ENCODE measurements around the gene CAMK4.

CAMK4 gene

DNA sequence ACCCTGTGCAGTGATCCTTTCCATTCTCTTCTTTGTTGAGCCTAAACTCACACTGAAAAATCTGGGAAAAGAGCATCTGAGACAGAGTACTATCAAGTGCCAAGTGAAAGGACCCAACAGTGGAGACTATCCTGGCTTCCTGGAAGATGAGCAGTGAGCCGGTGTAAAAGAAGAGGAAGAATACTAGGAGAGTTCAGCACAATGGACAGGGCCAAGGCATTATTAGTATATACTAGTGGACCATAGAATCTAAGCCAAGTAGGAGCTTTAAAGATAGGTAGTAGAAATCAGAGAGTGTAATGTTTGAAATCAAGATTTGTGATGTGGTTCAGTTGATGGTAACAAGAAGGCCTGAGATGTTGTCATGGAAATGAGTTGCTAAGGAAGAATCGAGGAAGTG lies 140.8 kb downstream of the CAMK4 start (continued):
- TF ChIP-seq, protein P1, sequence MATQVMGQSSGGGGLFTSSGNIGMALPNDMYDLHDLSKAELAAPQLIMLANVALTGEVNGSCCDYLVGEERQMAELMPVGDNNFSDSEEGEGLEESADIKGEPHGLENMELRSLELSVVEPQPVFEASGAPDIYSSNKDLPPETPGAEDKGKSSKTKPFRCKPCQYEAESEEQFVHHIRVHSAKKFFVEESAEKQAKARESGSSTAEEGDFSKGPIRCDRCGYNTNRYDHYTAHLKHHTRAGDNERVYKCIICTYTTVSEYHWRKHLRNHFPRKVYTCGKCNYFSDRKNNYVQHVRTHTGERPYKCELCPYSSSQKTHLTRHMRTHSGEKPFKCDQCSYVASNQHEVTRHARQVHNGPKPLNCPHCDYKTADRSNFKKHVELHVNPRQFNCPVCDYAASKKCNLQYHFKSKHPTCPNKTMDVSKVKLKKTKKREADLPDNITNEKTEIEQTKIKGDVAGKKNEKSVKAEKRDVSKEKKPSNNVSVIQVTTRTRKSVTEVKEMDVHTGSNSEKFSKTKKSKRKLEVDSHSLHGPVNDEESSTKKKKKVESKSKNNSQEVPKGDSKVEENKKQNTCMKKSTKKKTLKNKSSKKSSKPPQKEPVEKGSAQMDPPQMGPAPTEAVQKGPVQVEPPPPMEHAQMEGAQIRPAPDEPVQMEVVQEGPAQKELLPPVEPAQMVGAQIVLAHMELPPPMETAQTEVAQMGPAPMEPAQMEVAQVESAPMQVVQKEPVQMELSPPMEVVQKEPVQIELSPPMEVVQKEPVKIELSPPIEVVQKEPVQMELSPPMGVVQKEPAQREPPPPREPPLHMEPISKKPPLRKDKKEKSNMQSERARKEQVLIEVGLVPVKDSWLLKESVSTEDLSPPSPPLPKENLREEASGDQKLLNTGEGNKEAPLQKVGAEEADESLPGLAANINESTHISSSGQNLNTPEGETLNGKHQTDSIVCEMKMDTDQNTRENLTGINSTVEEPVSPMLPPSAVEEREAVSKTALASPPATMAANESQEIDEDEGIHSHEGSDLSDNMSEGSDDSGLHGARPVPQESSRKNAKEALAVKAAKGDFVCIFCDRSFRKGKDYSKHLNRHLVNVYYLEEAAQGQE (tag by site-specific recombination; IDR thresholded peaks at IDR 0.05) = peak; percentile 96

DNA sequence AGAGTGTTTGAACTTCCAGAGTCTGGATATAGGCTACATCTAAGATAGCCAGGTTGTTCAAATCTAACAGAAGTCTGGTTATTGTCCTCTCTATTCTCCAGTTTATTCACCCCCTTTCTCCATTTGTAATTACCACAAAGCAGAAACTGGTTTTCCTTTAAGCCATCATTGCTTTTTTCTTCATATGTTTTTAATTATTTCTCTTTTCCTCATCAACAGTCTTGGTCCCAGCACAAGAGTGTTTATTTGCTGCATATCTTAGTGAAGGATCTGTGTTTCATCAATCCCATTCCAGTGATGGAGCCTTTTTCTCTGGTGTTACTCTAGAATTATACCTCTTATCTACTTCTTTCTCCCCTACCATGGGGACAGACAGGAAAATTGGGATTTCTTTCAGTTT lies 142.2 kb downstream of the CAMK4 start:
- no peak for TF ChIP-seq ZNF311 (tag by site-specific recombination; IDR thresholded peaks at IDR 0.05; ENCODE audit: borderline replicate concordance)
- TF ChIP-seq ZFP37 (tag by site-specific recombination; IDR thresholded peaks at IDR 0.05) = no peak
- Histone ChIP-seq H3K9me3 (ENCODE audit: control insufficient read depth, insufficient read depth, low read depth, low read length) (no peaks in the 10 kb centered on the region), H3K27ac (ENCODE audit: extremely low read depth, low read depth, low read length) (no peak overlapping the region), H3K4me1 (ENCODE audit: control insufficient read depth, insufficient read depth, low read length) (no peaks in the 10 kb centered on the region), H3K36me3 (ENCODE audit: control insufficient read depth in 2 of 2, insufficient read depth in 1 of 2, low read length in 2 of 2) (no peaks in the 10 kb centered on the region), H3K4me3 (ENCODE audit: low read depth, low read length) (no peak overlapping the region)
- CTCF ChIA-PET = no interaction called here
- POLR2A ChIA-PET = no interaction called here

DNA sequence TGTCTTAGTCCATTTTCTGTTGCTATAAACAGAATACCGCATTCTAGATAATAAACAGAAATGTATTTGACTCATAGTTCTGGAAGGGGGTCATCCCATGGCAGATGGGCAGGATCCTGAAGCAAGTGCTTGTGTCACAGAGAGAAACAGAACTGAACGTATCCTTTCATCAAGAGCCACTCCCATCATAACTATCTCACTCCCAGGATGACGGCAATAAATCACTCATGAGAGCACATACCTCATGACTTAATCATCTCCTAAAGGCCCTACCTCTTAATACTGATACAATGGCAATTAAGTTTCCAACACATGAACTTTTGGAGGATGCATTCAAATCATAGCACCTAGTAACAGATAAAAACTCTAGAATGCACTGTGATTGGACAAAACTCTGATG lies 142.9 kb downstream of the CAMK4 start:
- no peaks in the 10 kb centered on the region for H3K36me3 ChIP-seq (ENCODE audit: control insufficient read depth in 2 of 2, insufficient read depth in 1 of 2, low read length in 2 of 2)
- POLR2A ChIA-PET = no interaction called here
- CTCF ChIA-PET = interaction anchor here (0.5 kb wide), 1 partner anchor 285 kb away, joined by 4 read pairs; no protein-coding TSS in a partner anchor
- no peaks in the 10 kb centered on the region for H3K4me1 ChIP-seq (ENCODE audit: control insufficient read depth, insufficient read depth, low read length)
- H3K27ac ChIP-seq (ENCODE audit: extremely low read depth, low read depth, low read length) = no peak overlapping the region
- no peaks in the 10 kb centered on the region for H3K9me3 ChIP-seq (ENCODE audit: control insufficient read depth, insufficient read depth, low read depth, low read length)
- TF ChIP-seq SP7 (tag by site-specific recombination; IDR thresholded peaks at IDR 0.05) (peak; percentile 56), ZNF792 (tag by site-specific recombination; IDR thresholded peaks at IDR 0.05) (no peak), MEIS1 (CRISPR knock-in tag; IDR thresholded peaks at IDR 0.05; ENCODE audit: borderline replicate concordance) (peak; percentile 89)
- H3K4me3 ChIP-seq (ENCODE audit: low read depth, low read length) = no peak overlapping the region

DNA sequence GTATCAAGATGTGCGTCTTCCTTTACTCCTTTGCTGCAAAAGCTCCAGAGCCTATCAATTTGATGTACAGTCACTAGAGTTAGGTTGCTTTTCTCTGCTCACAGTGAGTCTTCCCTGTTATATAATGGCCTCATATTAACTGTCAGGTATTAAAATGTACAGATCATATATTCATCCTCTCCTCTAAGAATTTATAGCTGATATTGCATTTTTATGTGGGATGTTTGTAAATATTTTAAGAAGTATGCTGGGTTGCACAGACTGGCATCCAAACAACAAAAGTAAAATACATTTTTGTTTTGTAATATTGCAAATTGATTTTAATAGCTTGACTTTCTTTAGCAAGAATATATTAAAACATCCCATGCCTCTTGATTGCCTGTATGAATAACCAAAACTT lies 148.6 kb downstream of the CAMK4 start:
- Histone ChIP-seq H3K27ac (ENCODE audit: extremely low read depth, low read depth, low read length) (no peak overlapping the region), H3K36me3 (ENCODE audit: control insufficient read depth in 2 of 2, insufficient read depth in 1 of 2, low read length in 2 of 2) (no peaks in the 10 kb centered on the region), H3K9me3 (ENCODE audit: control insufficient read depth, insufficient read depth, low read depth, low read length) (no peaks in the 10 kb centered on the region), H3K4me3 (ENCODE audit: low read depth, low read length) (no peak overlapping the region), H3K4me1 (ENCODE audit: control insufficient read depth, insufficient read depth, low read length) (no peaks in the 10 kb centered on the region)
- ChIA-PET CTCF (interaction anchor here (0.6 kb wide), 1 partner anchor 784 kb away, joined by 3 read pairs; no protein-coding TSS in a partner anchor), POLR2A (no interaction called here)
- TF ChIP-seq ZNF391 (tag by site-specific recombination; IDR thresholded peaks at IDR 0.05; ENCODE audit: borderline replicate concordance, low read depth) (no peak), ZNF560 (tag by site-specific recombination; IDR thresholded peaks at IDR 0.05; ENCODE audit: borderline replicate concordance) (no peak), HOXA7 (CRISPR knock-in tag; IDR thresholded peaks at IDR 0.05; ENCODE audit: borderline replicate concordance) (no peak), ZNF585B (tag by site-specific recombination; IDR thresholded peaks at IDR 0.05) (no peak), ZBTB21 (tag by site-specific recombination; IDR thresholded peaks at IDR 0.05) (no peak), TCF7L2 (IDR thresholded peaks at IDR 0.05; ENCODE audit: borderline replicate concordance, low read depth, low read length) (no peak), ZNF341 (tag by site-specific recombination; IDR thresholded peaks at IDR 0.05; ENCODE audit: low read depth) (no peak), ZNF16 (tag by site-specific recombination; IDR thresholded peaks at IDR 0.05; ENCODE audit: low read depth) (no peak), ZNF23 (tag by site-specific recombination; IDR thresholded peaks at IDR 0.05; ENCODE audit: borderline replicate concordance) (no peak)
- TF ChIP-seq, protein P2, sequence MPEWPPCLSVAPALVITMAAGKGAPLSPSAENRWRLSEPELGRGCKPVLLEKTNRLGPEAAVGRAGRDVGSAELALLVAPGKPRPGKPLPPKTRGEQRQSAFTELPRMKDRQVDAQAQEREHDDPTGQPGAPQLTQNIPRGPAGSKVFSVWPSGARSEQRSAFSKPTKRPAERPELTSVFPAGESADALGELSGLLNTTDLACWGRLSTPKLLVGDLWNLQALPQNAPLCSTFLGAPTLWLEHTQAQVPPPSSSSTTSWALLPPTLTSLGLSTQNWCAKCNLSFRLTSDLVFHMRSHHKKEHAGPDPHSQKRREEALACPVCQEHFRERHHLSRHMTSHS (tag by site-specific recombination; IDR thresholded peaks at IDR 0.05) = no peak

All from HEK293 (cell line).